M059J (cell line): ENCODE results near the gene TMCC1. TPM values are rescaled to one million over a fixed set of nuclear protein-coding genes. Genes with fewer than 3 reads are reported as not detected.

Experiments used
- DNase-seq: peaks from one replicate; pipeline ENCODE4 v3.0.0-alpha.2; 2012; ENCODE audit warnings: low read depth
- total RNA-seq: library from RNA; depleted of rRNA; stranded (reverse); fragments of >200 nt; shearing (Covaris generic); gene quantifications from 2 replicates; pipeline ENCODE4 v1.2.3, GENCODE V29; 2014

Gene TMCC1
- total RNA-seq, 1 experiment from 2014 or later = 10.1 TPM

- no peak for DNase-seq
These were observed 269.9 kb downstream of the TMCC1 start for GRCh38 chr3:129623447-129624118.

GRCh38 chr3:129622933-129623332 is 270.6 kb downstream of the TMCC1 start:
- DNase-seq = no peak

- DNase-seq = no peak
These were observed 271.2 kb downstream of the TMCC1 start for GRCh38 chr3:129622226-129622874.

GRCh38 chr3:129621626-129622225 is 271.8 kb downstream of the TMCC1 start:
- no peak for DNase-seq

GRCh38 chr3:129620828-129621559 is 272.5 kb downstream of the TMCC1 start:
- no peak for DNase-seq

- no peak for DNase-seq
These were observed 273.8 kb downstream of the TMCC1 start for GRCh38 chr3:129619726-129620162.

- DNase-seq = no peak
These were observed 274.4 kb downstream of the TMCC1 start for GRCh38 chr3:129618901-129619671.

GRCh38 chr3:129618186-129618820 is 275.2 kb downstream of the TMCC1 start:
- DNase-seq = no peak

- DNase-seq = peak; percentile 46
These were observed 275.9 kb downstream of the TMCC1 start for GRCh38 chr3:129617381-129618185.

GRCh38 chr3:129616713-129617112 is 276.8 kb downstream of the TMCC1 start:
- DNase-seq = peak; percentile 43

- DNase-seq = no peak
These were observed 277.2 kb downstream of the TMCC1 start for GRCh38 chr3:129616291-129616690.

- no peak for DNase-seq
These were observed 277.7 kb downstream of the TMCC1 start for GRCh38 chr3:129615751-129616281.

GRCh38 chr3:129614927-129615363 is 278.6 kb downstream of the TMCC1 start:
- DNase-seq = no peak

GRCh38 chr3:129614435-129614834 is 279.1 kb downstream of the TMCC1 start:
- no peak for DNase-seq

- no peak for DNase-seq
These were observed 280.2 kb downstream of the TMCC1 start for GRCh38 chr3:129613367-129613740.

GRCh38 chr3:129612534-129613366 is 280.8 kb downstream of the TMCC1 start:
- peak; percentile 80 for DNase-seq

GRCh38 chr3:129611812-129612533 is 281.5 kb downstream of the TMCC1 start:
- DNase-seq = peak; percentile 86

GRCh38 chr3:129611446-129611800 is 282.1 kb downstream of the TMCC1 start:
- no peak for DNase-seq
